Neuronal stem cell (in vitro differentiated cells): Measurements from ENCODE around the gene P3H2.
A peak's percentile ranks its signal among the peaks of the same experiment; 100 is the strongest.

ENCODE experiments used
- DNase-seq: peaks from one replicate; pipeline ENCODE4 v3.0.0-alpha.2; 2013; ENCODE audit warnings: low spot score
- H2AFZ ChIP-seq: one replicate; pipeline ENCODE4 v1.6.1; 2013; ENCODE audit warnings: mild to moderate bottlenecking, low read length, inconsistent platforms
- H2AK5ac ChIP-seq: 2 replicates; pipeline ENCODE4 v1.6.1; 2013; ENCODE audit warnings: low read depth, mild to moderate bottlenecking, inconsistent platforms, low read length, moderate library complexity, mixed read lengths
- H2BK120ac ChIP-seq: 2 replicates; pipeline ENCODE4 v1.6.1; 2013; ENCODE audit warnings: low read depth, mild to moderate bottlenecking, inconsistent platforms, low read length, moderate library complexity, mixed read lengths
- H2BK12ac ChIP-seq: one replicate; pipeline ENCODE4 v1.6.1; 2013; ENCODE audit warnings: low read length, inconsistent platforms
- H2BK15ac ChIP-seq: 2 replicates; pipeline ENCODE4 v1.6.1; 2013; ENCODE audit warnings: mild to moderate bottlenecking, low read length, inconsistent platforms, mixed read lengths
- H2BK5ac ChIP-seq: one replicate; pipeline ENCODE4 v1.6.1; 2013; ENCODE audit warnings: inconsistent platforms, mild to moderate bottlenecking, low read length, moderate library complexity
- H3K14ac ChIP-seq: one replicate; pipeline ENCODE4 v1.6.1; 2013; ENCODE audit warnings: low read length, inconsistent platforms
- H3K18ac ChIP-seq: 2 replicates; pipeline ENCODE4 v1.6.1; 2013; ENCODE audit warnings: low read length, inconsistent platforms
- H3K23ac ChIP-seq: 2 replicates; pipeline ENCODE4 v1.6.1; 2013; ENCODE audit warnings: low read depth, mild to moderate bottlenecking, mixed read lengths, low read length, inconsistent platforms; ENCODE audit not compliant: poor library complexity
- H3K27ac ChIP-seq: replicated peaks from 3 replicates; pipeline ENCODE4 v1.5.1; 2013; ENCODE audit warnings: low read length, inconsistent platforms
- H3K27me3 ChIP-seq, 3 experiments: 2 replicates each; pipeline ENCODE4 v1.6.1; 2013; ENCODE audit warnings: low read length in 3 of 3, mild to moderate bottlenecking in 2 of 3, inconsistent platforms in 1 of 3, low read depth in 1 of 3, mixed read lengths in 1 of 3, moderate library complexity in 1 of 3; ENCODE audit not compliant: control insufficient read depth in 3 of 3, insufficient read depth in 3 of 3
- H3K36me3 ChIP-seq, 2 donors: replicated peaks in 1 of 2; 2 replicates each; pipeline ENCODE4 v1.6.1; 2013; ENCODE audit warnings: low read length in 2 of 2; ENCODE audit not compliant: control insufficient read depth in 2 of 2, insufficient read depth in 2 of 2
- H3K4ac ChIP-seq: 2 replicates; pipeline ENCODE4 v1.6.1; 2013; ENCODE audit warnings: inconsistent platforms, mild to moderate bottlenecking, low read length, moderate library complexity
- H3K4me1 ChIP-seq, 2 donors: 1 replicate in 1 of 2; 2 replicates in 1 of 2; pipeline ENCODE4 v1.6.1; 2013; ENCODE audit warnings: low read length in 2 of 2, low read depth in 1 of 2; ENCODE audit not compliant: control insufficient read depth in 2 of 2, insufficient read depth in 1 of 2
- H3K4me2 ChIP-seq: one replicate; pipeline ENCODE4 v1.6.1; 2013; ENCODE audit warnings: mild to moderate bottlenecking, low read length, inconsistent platforms; ENCODE audit not compliant: insufficient read depth, poor library complexity, severe bottlenecking
- H3K4me3 ChIP-seq, 2 donors: 2 replicates each; pipeline ENCODE4 v1.5.1; 2013; ENCODE audit warnings: low read length in 2 of 2, mild to moderate bottlenecking in 2 of 2, inconsistent platforms in 1 of 2, moderate library complexity in 1 of 2
- H3K79me1 ChIP-seq: one replicate; pipeline ENCODE4 v1.6.1; 2013; ENCODE audit warnings: low read depth, mild to moderate bottlenecking, inconsistent platforms, low read length, moderate library complexity
- H3K9ac ChIP-seq: one replicate; pipeline ENCODE4 v1.6.1; 2013; ENCODE audit warnings: mild to moderate bottlenecking, low read depth, low read length, inconsistent platforms; ENCODE audit not compliant: poor library complexity
- H3K9me3 ChIP-seq, 2 donors: replicated peaks in 1 of 2; 2 replicates each; pipeline versions ENCODE3 to v1.6.1; 2013; ENCODE audit warnings: low read length in 2 of 2, mild to moderate bottlenecking in 2 of 2, inconsistent platforms in 1 of 2, low read depth in 1 of 2, mixed read lengths in 1 of 2, moderate library complexity in 1 of 2; ENCODE audit not compliant: control insufficient read depth in 2 of 2, insufficient read depth in 1 of 2
- H4K8ac ChIP-seq: one replicate; pipeline ENCODE4 v1.6.1; 2013; ENCODE audit warnings: low read depth, mild to moderate bottlenecking, inconsistent platforms, low read length, moderate library complexity
- H4K91ac ChIP-seq: one replicate; pipeline ENCODE4 v1.6.1; 2013; ENCODE audit warnings: low read length, low read depth, mild to moderate bottlenecking, inconsistent platforms; ENCODE audit not compliant: poor library complexity
- WGBS, 2 donors: extraction: QIAGEN DNeasy Blood & Tissue Kit; methylation state at CpG; one replicate each; pipeline ENCODE4 v1.1.7; 2013; ENCODE audit warnings: missing lambda C conversion rate in 2 of 2, mixed read lengths in 1 of 2; ENCODE audit not compliant: insufficient read length in 2 of 2, insufficient replicate concordance in 1 of 2; ENCODE audit errors: extremely low coverage in 2 of 2; 5-methylcytosine and 5-hydroxymethylcytosine counted together

The P3H2 gene

DNA sequence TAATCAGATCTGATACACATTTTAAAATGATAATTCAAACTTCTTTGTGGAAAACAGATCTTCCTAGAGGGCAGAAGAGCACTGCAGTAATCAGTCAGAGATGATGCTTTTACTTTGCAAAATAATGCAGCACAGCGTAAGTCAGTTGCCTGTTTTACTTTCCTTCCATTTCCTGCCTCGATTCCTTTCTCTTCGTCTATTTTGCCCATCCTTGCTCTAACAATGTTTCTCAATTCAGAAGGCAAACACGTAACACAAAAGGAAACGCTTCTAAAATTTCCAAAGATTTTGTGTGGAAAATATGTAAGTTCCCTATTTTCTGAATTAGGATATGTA is 119.9 kb downstream of the P3H2 start:
- Histone ChIP-seq H3K27ac (no peak overlapping the region), H3K9ac (no peak overlapping the region), H3K79me1 (no peaks in the 10 kb centered on the region), H3K9me3 (no peaks in the 10 kb centered on the region), H3K4ac (no peak overlapping the region), H2BK5ac (no peak overlapping the region), H3K4me3 (no peak overlapping the region), H2AFZ (peak overlapping the region; percentile 59), H3K4me2 (no peak overlapping the region), H3K23ac (no peak overlapping the region), H4K8ac (no peak overlapping the region), H3K14ac (no peak overlapping the region), H2AK5ac (no peak overlapping the region), H3K4me1 (peaks cover 0 to 12% of the 10 kb centered on the region in 2 donors), H4K91ac (no peak overlapping the region), H2BK12ac (no peak overlapping the region), H3K36me3 (no peaks in the 10 kb centered on the region), H2BK120ac (no peak overlapping the region), H3K18ac (no peak overlapping the region), H3K27me3 (no peaks in the 10 kb centered on the region), H2BK15ac (no peak overlapping the region)
- no CpG with 5 or more reads among the region's 5 CpGs for WGBS, 2 donors
- no peak for DNase-seq

DNA sequence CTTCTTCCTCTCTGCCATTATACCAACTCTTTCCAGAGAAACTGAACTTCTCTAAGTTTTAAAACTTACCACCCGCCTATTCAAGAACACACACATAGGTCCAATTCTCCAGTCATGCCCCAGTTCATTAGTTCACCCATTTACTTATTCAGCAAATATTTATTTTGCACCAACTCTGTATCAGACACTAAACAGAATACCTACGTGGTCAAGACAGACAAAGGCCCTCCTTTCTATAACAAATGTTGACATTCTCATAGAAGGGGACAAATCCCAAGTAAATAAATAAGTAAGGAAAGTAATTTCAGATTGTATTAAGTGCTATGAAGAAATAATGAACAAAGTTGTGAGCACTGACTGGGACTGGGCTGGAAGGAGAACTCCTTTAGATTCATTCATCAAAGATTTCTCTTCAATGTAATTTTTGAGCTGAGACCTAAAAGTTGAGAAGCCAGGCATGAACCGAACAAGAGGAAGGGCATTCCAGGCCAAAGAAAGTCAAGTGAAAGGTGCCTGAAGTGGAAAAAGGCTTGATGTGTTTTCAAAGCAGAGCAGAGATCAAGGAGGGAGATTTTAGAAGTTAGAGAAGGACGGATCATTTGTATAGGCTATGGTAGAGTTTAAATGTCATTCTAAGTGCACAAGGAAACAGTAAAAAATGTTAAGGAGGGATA is 120.4 kb downstream of the P3H2 start:
- H3K27ac ChIP-seq: no peak overlapping the region
- no peak overlapping the region for H2BK12ac ChIP-seq
- no peak overlapping the region for H3K4me3 ChIP-seq
- no peak overlapping the region for H3K23ac ChIP-seq
- H3K36me3 ChIP-seq: no peaks in the 10 kb centered on the region
- no peaks in the 10 kb centered on the region for H3K27me3 ChIP-seq
- no peak overlapping the region for H4K91ac ChIP-seq
- no peak overlapping the region for H2BK15ac ChIP-seq
- no peak overlapping the region for H4K8ac ChIP-seq
- H3K4me1 ChIP-seq: peaks cover 0 to 12% of the 10 kb centered on the region in 2 donors
- H3K9ac ChIP-seq: no peak overlapping the region
- H3K4ac ChIP-seq: no peak overlapping the region
- no CpG with 5 or more reads among the region's 4 CpGs for WGBS, 2 donors
- H2AK5ac ChIP-seq: no peak overlapping the region
- H2AFZ ChIP-seq: peak overlapping the region; percentile 59
- no peaks in the 10 kb centered on the region for H3K79me1 ChIP-seq
- no peak overlapping the region for H3K18ac ChIP-seq
- no peak overlapping the region for H2BK120ac ChIP-seq
- H3K9me3 ChIP-seq: no peaks in the 10 kb centered on the region
- no peak for DNase-seq
- no peak overlapping the region for H2BK5ac ChIP-seq
- no peak overlapping the region for H3K4me2 ChIP-seq
- no peak overlapping the region for H3K14ac ChIP-seq

- peaks cover 0 to 12% of the 10 kb centered on the region in 2 donors for H3K4me1 ChIP-seq
- no peak overlapping the region for H2BK5ac ChIP-seq
- H3K23ac ChIP-seq: no peak overlapping the region
- no peaks in the 10 kb centered on the region for H3K9me3 ChIP-seq
- no peak overlapping the region for H2AK5ac ChIP-seq
- no peak overlapping the region for H2AFZ ChIP-seq
- WGBS, 2 donors: no CpG with 5 or more reads among the region's 4 CpGs
- H3K4ac ChIP-seq: no peak overlapping the region
- no peak overlapping the region for H2BK12ac ChIP-seq
- no peak overlapping the region for H3K9ac ChIP-seq
- no peaks in the 10 kb centered on the region for H3K36me3 ChIP-seq
- H3K79me1 ChIP-seq: no peaks in the 10 kb centered on the region
- no peak overlapping the region for H2BK120ac ChIP-seq
- H3K18ac ChIP-seq: no peak overlapping the region
- H3K27ac ChIP-seq: no peak overlapping the region
- DNase-seq: no peak
- no peak overlapping the region for H3K4me3 ChIP-seq
- no peak overlapping the region for H4K91ac ChIP-seq
- no peak overlapping the region for H3K4me2 ChIP-seq
- no peak overlapping the region for H2BK15ac ChIP-seq
- no peak overlapping the region for H3K14ac ChIP-seq
- H3K27me3 ChIP-seq: no peaks in the 10 kb centered on the region
- no peak overlapping the region for H4K8ac ChIP-seq
Observed at GRCh38 chr3:189999718-190000117, 121.0 kb downstream of the P3H2 start.

DNA sequence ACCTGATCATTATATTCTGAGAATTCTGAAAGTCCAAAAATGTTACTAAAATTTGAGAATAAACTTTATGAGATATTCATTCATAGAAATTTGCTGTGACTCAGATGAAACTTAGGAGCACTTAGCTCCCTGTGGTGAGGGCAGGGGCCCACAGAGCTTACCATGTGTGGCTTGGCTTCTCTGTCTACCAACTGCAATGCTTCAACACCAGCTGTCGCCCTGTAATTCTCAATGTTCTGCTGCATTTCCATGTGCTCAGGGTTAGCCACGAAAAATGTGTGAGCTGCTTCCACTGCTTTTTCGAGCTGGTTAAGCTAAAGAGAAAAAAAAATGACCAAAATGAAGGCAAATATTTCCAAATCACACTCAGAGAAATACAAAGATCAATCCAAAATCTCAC is 125.6 kb downstream of the P3H2 start:
- H2BK15ac ChIP-seq: no peak overlapping the region
- no peak overlapping the region for H2BK5ac ChIP-seq
- H3K4me2 ChIP-seq: no peak overlapping the region
- no CpG with 5 or more reads among the region's 3 CpGs for WGBS, 2 donors
- no peak overlapping the region for H3K27ac ChIP-seq
- no peak overlapping the region for H3K4ac ChIP-seq
- H3K36me3 ChIP-seq: peaks cover 0 to 2% of the 10 kb centered on the region in 2 donors
- H3K27me3 ChIP-seq: no peaks in the 10 kb centered on the region
- no peak overlapping the region for H2BK120ac ChIP-seq
- H3K23ac ChIP-seq: no peak overlapping the region
- H3K9me3 ChIP-seq: no peaks in the 10 kb centered on the region
- no peak overlapping the region for H2AK5ac ChIP-seq
- H3K4me1 ChIP-seq: no peaks in the 10 kb centered on the region
- H3K18ac ChIP-seq: no peak overlapping the region
- H2BK12ac ChIP-seq: no peak overlapping the region
- H4K8ac ChIP-seq: no peak overlapping the region
- no peak overlapping the region for H4K91ac ChIP-seq
- H3K14ac ChIP-seq: no peak overlapping the region
- H3K79me1 ChIP-seq: no peaks in the 10 kb centered on the region
- H3K4me3 ChIP-seq: no peak overlapping the region
- H3K9ac ChIP-seq: no peak overlapping the region
- no peak overlapping the region for H2AFZ ChIP-seq
- no peak for DNase-seq
